Measurements from ENCODE around the gene CFAP119. TPM values are rescaled to one million over a fixed set of nuclear protein-coding genes. Genes with fewer than 3 reads are reported as not detected.

The CFAP119 gene
- total RNA-seq, 2 donors from 2014 or later = 8.6 to 12.7 TPM

DNA sequence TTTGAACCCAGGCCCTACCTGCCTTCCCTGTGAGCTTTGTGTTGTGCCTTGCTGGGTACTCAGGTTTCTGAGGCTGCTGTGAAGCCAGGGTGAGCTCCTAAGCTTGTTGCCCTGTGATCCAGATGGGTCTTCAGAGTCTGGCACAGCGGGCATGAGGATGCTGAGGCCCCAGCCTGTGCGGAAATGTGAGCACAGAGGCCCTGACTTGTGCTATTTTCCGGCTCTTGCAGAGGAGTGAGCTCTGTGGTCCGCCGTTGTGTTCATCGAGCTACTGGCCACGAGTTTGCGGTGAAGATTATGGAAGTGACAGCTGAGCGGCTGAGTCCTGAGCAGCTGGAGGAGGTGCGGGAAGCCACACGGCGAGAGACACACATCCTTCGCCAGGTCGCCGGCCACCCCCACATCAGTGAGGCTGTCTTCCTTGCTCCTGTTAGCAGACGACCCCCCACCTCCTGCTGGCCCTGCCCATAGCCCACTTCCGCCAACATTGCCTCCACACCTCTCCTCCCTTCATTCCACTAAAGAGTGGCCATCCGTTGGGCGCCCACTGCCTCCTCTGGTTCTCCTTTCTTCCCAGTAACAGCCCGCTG lies 10.9 kb downstream of the CFAP119 start:
- peaks cover 7% of the 10 kb centered on the region for H3K36me3 ChIP-seq
- no peaks in the 10 kb centered on the region for H3K27me3 ChIP-seq
- no peak overlapping the region for H3K27ac ChIP-seq
- intact Hi-C loops (cut with DNase I) = no loop called here
- no peaks in the 10 kb centered on the region for H3K9me3 ChIP-seq
- H3K4me1 ChIP-seq = peaks cover 9% of the 10 kb centered on the region
- H3K9ac ChIP-seq (ENCODE audit: low read depth in 2 of 2, low read length in 2 of 2) = no peak overlapping the region
- no peak overlapping the region for H3K4me3 ChIP-seq
- no peak for DNase-seq
- TF ChIP-seq CTCF (IDR thresholded peaks at IDR 0.05) = no peak

GRCh38 chr16:30750201-30750600 lies 11.7 kb downstream of the CFAP119 start:
- no peaks in the 10 kb centered on the region for H3K9me3 ChIP-seq
- no peak for DNase-seq
- H3K9ac ChIP-seq (ENCODE audit: low read depth in 2 of 2, low read length in 2 of 2) = no peak overlapping the region
- H3K27ac ChIP-seq = no peak overlapping the region
- H3K4me1 ChIP-seq = peaks cover 9% of the 10 kb centered on the region
- TF ChIP-seq CTCF (IDR thresholded peaks at IDR 0.05) = no peak
- H3K27me3 ChIP-seq = no peaks in the 10 kb centered on the region
- H3K36me3 ChIP-seq = peaks cover 7% of the 10 kb centered on the region
- intact Hi-C loops (cut with DNase I) = no loop called here
- no peak overlapping the region for H3K4me3 ChIP-seq

DNA sequence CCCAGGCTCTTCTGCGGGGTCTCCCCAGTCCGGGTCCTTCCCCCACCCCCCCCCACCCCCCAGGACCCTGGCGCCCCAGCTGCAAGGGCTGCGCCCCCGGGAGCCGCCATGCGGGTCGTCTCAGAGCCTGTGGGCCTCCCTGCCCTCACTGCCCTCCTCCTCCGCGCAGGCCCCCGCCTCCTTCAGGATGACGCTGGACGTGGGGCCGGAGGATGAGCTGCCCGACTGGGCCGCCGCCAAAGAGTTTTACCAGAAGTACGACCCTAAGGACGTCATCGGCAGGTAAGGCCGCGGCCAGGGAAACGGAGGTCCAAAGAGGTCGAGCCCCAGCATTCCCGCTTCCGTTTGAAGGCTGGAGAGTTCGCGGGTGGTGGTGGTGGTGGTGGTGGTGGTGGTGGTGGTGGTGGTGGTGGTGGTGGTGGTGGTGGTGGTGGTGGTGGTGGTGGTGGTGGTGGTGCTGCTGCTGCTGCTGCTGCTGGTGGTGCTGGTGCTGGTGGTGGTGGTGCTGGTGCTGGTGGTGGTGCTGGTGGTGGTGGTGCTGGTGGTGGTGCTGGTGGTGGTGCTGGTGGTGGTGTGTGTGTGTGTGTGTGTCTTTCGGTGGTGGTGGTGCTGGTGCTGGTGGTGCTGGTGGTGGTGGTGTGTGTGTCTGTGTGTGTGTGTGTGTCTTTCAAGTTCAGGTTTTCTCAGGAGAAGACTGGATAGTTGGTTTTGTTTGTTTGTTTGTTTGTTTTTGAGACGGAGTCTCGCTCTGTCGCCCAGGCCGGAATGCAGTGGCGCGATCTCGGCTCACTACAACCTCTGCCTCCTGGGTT lies 13.0 kb downstream of the CFAP119 start:
- DNase-seq = peak; percentile 46
- Histone ChIP-seq H3K27ac (no peak overlapping the region), H3K36me3 (peaks cover 7% of the 10 kb centered on the region), H3K9ac (ENCODE audit: low read depth in 2 of 2, low read length in 2 of 2) (peak overlapping the region; percentile 59 to 63), H3K9me3 (no peaks in the 10 kb centered on the region), H3K27me3 (no peaks in the 10 kb centered on the region), H3K4me1 (peaks cover 9% of the 10 kb centered on the region), H3K4me3 (peak overlapping the region; percentile 74)
- intact Hi-C loops (cut with DNase I) = no loop called here
- no peak for TF ChIP-seq CTCF (IDR thresholded peaks at IDR 0.05)

DNA sequence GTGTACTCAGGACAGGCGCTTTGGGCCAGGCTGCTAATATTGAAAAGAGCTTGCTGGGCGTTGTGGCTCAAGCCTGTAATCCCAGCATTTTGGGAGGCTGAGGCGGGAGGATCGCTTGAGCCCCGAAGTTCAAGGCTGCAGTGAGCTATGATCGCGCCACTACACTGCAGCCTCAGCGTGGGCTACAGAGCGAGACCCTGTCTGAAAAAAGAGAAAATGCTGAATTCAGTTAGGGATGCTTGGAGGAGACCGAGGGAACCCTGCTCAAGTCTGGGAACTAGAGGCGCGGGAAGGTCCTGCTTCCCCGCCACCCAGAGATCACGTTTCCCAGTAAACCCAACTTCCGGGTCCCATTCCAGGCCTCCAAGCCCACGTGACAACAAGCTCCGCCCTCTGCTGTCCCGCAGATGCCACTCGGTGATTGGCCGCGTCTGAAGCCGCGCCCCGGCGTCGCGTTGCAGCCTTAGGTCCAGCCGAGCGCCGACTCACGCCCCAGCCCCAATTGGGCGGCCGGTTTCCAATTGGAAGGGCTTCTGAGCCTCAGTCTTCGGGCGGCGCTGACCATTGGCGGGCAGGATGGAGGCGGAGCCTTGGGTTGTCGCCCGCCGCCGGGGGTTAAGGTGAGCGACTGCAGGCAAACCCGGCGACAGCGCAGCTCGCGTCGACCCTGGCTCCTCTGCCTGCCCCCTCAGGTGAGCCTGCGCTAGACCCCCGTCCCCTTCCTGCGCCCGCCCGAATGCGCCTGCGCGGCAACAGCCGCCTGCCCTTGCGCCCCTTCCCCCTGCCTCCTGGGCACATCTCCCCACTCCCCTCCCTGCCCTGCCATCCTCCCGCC lies 13.8 kb downstream of the CFAP119 start, which contains the start of gene PHKG2:
Gene PHKG2 (plus strand): TSS at position 627 of the 835 bp plus-strand sequence. CDS start 396 bp downstream, outside the sequence.
- no peaks in the 10 kb centered on the region for H3K27me3 ChIP-seq
- peak within 1 kb of the TSS; percentile 74 for H3K4me3 ChIP-seq
- H3K9ac ChIP-seq (ENCODE audit: low read depth in 2 of 2, low read length in 2 of 2) = peak within 1 kb of the TSS; percentile 59 to 91
- intact Hi-C loops (cut with DNase I) = no loop called here
- peaks cover 7% of the 10 kb centered on the region for H3K36me3 ChIP-seq
- H3K9me3 ChIP-seq = no peaks in the 10 kb centered on the region
- peak within 1 kb of the TSS; percentile 92 for H3K27ac ChIP-seq
- peaks cover 9% of the 10 kb centered on the region for H3K4me1 ChIP-seq
- peak; percentile 99 for DNase-seq
- TF ChIP-seq CTCF (IDR thresholded peaks at IDR 0.05) = no peak

DNA sequence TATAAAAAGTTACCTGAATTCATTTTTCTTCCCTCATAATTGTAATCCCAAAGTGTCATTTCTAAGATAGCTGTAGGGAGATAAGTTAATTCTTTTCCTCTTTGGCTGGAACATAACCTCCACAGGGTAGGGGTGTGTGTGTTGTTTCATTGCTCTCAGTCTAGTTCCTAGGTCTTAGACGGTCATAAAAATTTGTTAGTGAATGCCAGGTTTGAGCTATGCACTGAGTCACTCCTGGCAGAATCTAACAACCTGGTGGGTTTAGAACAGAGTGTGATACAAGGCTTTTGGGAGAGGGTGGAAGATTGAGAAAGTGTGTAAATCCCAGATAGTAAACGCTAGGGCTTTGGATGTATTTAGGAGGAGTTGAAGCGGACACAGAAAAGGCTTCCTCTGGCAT lies 14.5 kb downstream of the CFAP119 start:
- H3K27ac ChIP-seq = peak overlapping the region; percentile 92
- no peak for DNase-seq
- intact Hi-C loops (cut with DNase I) = no loop called here
- no peak for TF ChIP-seq CTCF (IDR thresholded peaks at IDR 0.05)
- H3K36me3 ChIP-seq = peaks cover 7% of the 10 kb centered on the region
- H3K9me3 ChIP-seq = no peaks in the 10 kb centered on the region
- peak overlapping the region; percentile 53 to 91 for H3K9ac ChIP-seq (ENCODE audit: low read depth in 2 of 2, low read length in 2 of 2)
- H3K4me1 ChIP-seq = peaks cover 9% of the 10 kb centered on the region
- H3K27me3 ChIP-seq = no peaks in the 10 kb centered on the region
- H3K4me3 ChIP-seq = peak overlapping the region; percentile 74

Data from colonic mucosa (tissue), 4 donors.